SK-N-SH (cell line): ENCODE data around the gene CCL28. TPM values are rescaled to one million over a fixed set of nuclear protein-coding genes. Genes with fewer than 3 reads are reported as not detected.

ENCODE experiments used
- CTCF ChIA-PET: fragments of 300-600, 350-600 bp; formaldehyde crosslinking; extraction: SDS; loops from one replicate; lab custom pipeline; 2021; lab: Yijun Ruan, JAX
- POLR2A ChIA-PET: fragments of 350-600 bp; sonication (Branson Sonifier 250); formaldehyde crosslinking; extraction: SDS; loops from one replicate; lab custom pipeline; 2020; ENCODE audit warnings: antibody characterized with exemption, inconsistent platforms; lab: Yijun Ruan, JAX
- DNase-seq: peaks from one replicate; pipeline ENCODE4 v3.0.0; 2012
- H2AFZ ChIP-seq: fragments of 200-600 bp; sonication (generic); 2 replicates; pipeline ENCODE4 v1.8.1; 2016; ENCODE audit warnings: antibody characterized with exemption, mild to moderate bottlenecking, low read depth
- H3F3A ChIP-seq: fragments of 200-600 bp; sonication (generic); replicated peaks from 2 replicates; pipeline ENCODE3; 2016; ENCODE audit warnings: antibody characterized with exemption, mild to moderate bottlenecking; ENCODE audit not compliant: insufficient read depth
- H3K27ac ChIP-seq, 2 experiments: fragments of 200-500 bp in 1 of 2; fragments of 200-600 bp in 1 of 2; sonication (Bioruptor generic) in 1 of 2; sonication (generic), shearing (Covaris generic) in 1 of 2; 2 replicates each; pipeline versions ENCODE4 v1.5.1 to v1.6.1; 2014 to 2016; ENCODE audit warnings: low read depth in 2 of 2, inconsistent platforms in 1 of 2, low read length in 1 of 2, mild to moderate bottlenecking in 1 of 2, mixed read lengths in 1 of 2
- H3K27me3 ChIP-seq: fragments of 200-600 bp; sonication (generic), shearing (Covaris generic); 2 replicates; pipeline ENCODE4 v1.6.1; 2016; ENCODE audit warnings: mixed run types; ENCODE audit not compliant: insufficient read depth
- H3K36me3 ChIP-seq, 2 experiments: fragments of 200-500 bp in 1 of 2; fragments of 200-600 bp in 1 of 2; sonication (Bioruptor generic) in 1 of 2; sonication (generic) in 1 of 2; replicated peaks in 1 of 2; 2 replicates each; pipeline versions ENCODE3 to v1.5.1; 2014 to 2016; ENCODE audit warnings: low read length in 1 of 2, mild to moderate bottlenecking in 1 of 2; ENCODE audit not compliant: insufficient read depth in 2 of 2, control insufficient read depth in 1 of 2
- H3K4me1 ChIP-seq, 2 experiments: fragments of 200-500 bp in 1 of 2; fragments of 200-600 bp in 1 of 2; sonication (Bioruptor generic) in 1 of 2; sonication (generic), shearing (Covaris generic) in 1 of 2; 2 replicates each; pipeline versions ENCODE4 v1.5.1 to v1.6.1; 2014 to 2016; ENCODE audit warnings: low read depth in 1 of 2, low read length in 1 of 2, mixed run types in 1 of 2; ENCODE audit not compliant: insufficient read depth in 2 of 2, control insufficient read depth in 1 of 2
- H3K4me2 ChIP-seq: fragments of 200-600 bp; sonication (generic), shearing (Covaris generic); 2 replicates; pipeline ENCODE4 v1.6.1; 2017; ENCODE audit warnings: mixed run types
- H3K4me3 ChIP-seq, 2 experiments: fragments of 200-500 bp in 1 of 2; fragments of 200-600 bp in 1 of 2; sonication (Bioruptor generic) in 1 of 2; sonication (generic), shearing (Covaris generic) in 1 of 2; 2 replicates each; pipeline versions ENCODE4 v1.5.1 to v1.8.1; 2014 to 2016; ENCODE audit warnings: low read depth in 2 of 2, inconsistent platforms in 1 of 2, low read length in 1 of 2, mild to moderate bottlenecking in 1 of 2, mixed read lengths in 1 of 2, moderate library complexity in 1 of 2
- H3K79me2 ChIP-seq: fragments of 200-600 bp; sonication (generic); 2 replicates; pipeline ENCODE4 v1.8.1; 2017; ENCODE audit warnings: mild to moderate bottlenecking; ENCODE audit not compliant: insufficient read depth
- H3K9ac ChIP-seq: fragments of 200-600 bp; sonication (generic); 2 replicates; pipeline ENCODE4 v1.6.1; 2017; ENCODE audit warnings: mixed run types
- H3K9me2 ChIP-seq: fragments of 200-600 bp; sonication (generic); 2 replicates; pipeline ENCODE4 v1.6.1; 2017; ENCODE audit warnings: mixed run types
- H3K9me3 ChIP-seq: fragments of 200-600 bp; sonication (generic); 2 replicates; pipeline ENCODE4 v1.6.1; 2017; ENCODE audit warnings: mixed run types, mild to moderate bottlenecking, moderate library complexity
- H4K20me1 ChIP-seq: fragments of 200-600 bp; sonication (generic); 2 replicates; pipeline ENCODE4 v1.6.1; 2017; ENCODE audit warnings: mild to moderate bottlenecking, mixed run types; ENCODE audit not compliant: insufficient read depth
- CHD2 ChIP-seq: fragments of 150-350 bp; IDR thresholded peaks from 2 replicates; pipeline ENCODE4 v1.6.1; 2018; ENCODE audit warnings: low read length; ENCODE audit not compliant: partially characterized antibody
- EP300 ChIP-seq, 2 experiments: IDR thresholded peaks; 2 replicates each; pipeline versions ENCODE4 v1.4.0 to v1.6.1; 2012; ENCODE audit warnings: borderline replicate concordance in 1 of 2, low read depth in 1 of 2, low read length in 1 of 2
- EZH2phosphoT487 ChIP-seq: fragments of 200-600 bp; sonication (generic); IDR thresholded peaks from 2 replicates; pipeline ENCODE4 v1.6.1; 2017; ENCODE audit warnings: low read depth, mixed run types, mild to moderate bottlenecking, antibody characterized with exemption, moderate library complexity, borderline replicate concordance
- FOXJ3 ChIP-seq: sonication (generic); formaldehyde crosslinking; IDR thresholded peaks from 2 replicates; pipeline ENCODE4 v1.5.1; 2020; ENCODE audit warnings: mild to moderate bottlenecking, missing genetic modification reagents
- FOXM1 ChIP-seq: IDR thresholded peaks from 2 replicates; pipeline ENCODE4 v1.4.0; 2012; ENCODE audit warnings: low read depth, mild to moderate bottlenecking
- JUND ChIP-seq: IDR thresholded peaks from 2 replicates; pipeline ENCODE4 v1.4.0; 2012
- MXI1 ChIP-seq: IDR thresholded peaks from 2 replicates; pipeline ENCODE4 v1.6.1; 2012; ENCODE audit warnings: mild to moderate bottlenecking, low read depth, low read length, improper control_type of control experiment
- RAD21 ChIP-seq: IDR thresholded peaks from 2 replicates; pipeline ENCODE4 v1.6.1; 2012; ENCODE audit warnings: mild to moderate bottlenecking, low read length
- RFX5 ChIP-seq: IDR thresholded peaks from 2 replicates; pipeline ENCODE4 v1.6.1; 2012; ENCODE audit warnings: mild to moderate bottlenecking, improper control_type of control experiment, low read length
- SMC3 ChIP-seq: IDR thresholded peaks from 2 replicates; pipeline ENCODE4 v1.6.1; 2012; ENCODE audit warnings: low read depth, low read length, improper control_type of control experiment
- WGBS: methylation state at CpG from one replicate; pipeline ENCODE4 v1.1.6; 2017; ENCODE audit warnings: low lambda C conversion rate; 5-methylcytosine and 5-hydroxymethylcytosine counted together
- polyA plus RNA-seq, 3 experiments: library from polyadenylated mRNA; depleted of rRNA; stranded (reverse); fragments of >200 nt; gene quantifications; 2 replicates each; pipeline ENCODE4 v1.2.3, GENCODE V29; 2012
- TF ChIP-seq, protein P1 (sequence below): IDR thresholded peaks from 2 replicates; pipeline ENCODE4 v1.4.0; 2012; ENCODE audit warnings: low read depth, borderline replicate concordance
- TF ChIP-seq, protein P2 (sequence below): fragments of 150-350 bp; IDR thresholded peaks from 2 replicates; pipeline ENCODE4 v1.6.1; 2016; ENCODE audit warnings: mild to moderate bottlenecking, low read depth, low read length
- TF ChIP-seq, protein P3 (sequence below): IDR thresholded peaks from 2 replicates; pipeline ENCODE4 v1.4.0; 2012; ENCODE audit warnings: low read depth, borderline replicate concordance
- TF ChIP-seq, protein P4 (sequence below): IDR thresholded peaks from 2 replicates; pipeline ENCODE4 v1.4.0; 2012; ENCODE audit warnings: low read depth

The CCL28 gene, protein sequence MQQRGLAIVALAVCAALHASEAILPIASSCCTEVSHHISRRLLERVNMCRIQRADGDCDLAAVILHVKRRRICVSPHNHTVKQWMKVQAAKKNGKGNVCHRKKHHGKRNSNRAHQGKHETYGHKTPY
- not detected in 2 replicates for polyA plus RNA-seq (2012; rRNA removed)
- polyA plus RNA-seq (2012; cell fraction: cytosol; rRNA removed), result not detected in 2 replicates
- polyA plus RNA-seq (2012; cell fraction: nucleus; rRNA removed), result not detected in 2 replicates

DNA sequence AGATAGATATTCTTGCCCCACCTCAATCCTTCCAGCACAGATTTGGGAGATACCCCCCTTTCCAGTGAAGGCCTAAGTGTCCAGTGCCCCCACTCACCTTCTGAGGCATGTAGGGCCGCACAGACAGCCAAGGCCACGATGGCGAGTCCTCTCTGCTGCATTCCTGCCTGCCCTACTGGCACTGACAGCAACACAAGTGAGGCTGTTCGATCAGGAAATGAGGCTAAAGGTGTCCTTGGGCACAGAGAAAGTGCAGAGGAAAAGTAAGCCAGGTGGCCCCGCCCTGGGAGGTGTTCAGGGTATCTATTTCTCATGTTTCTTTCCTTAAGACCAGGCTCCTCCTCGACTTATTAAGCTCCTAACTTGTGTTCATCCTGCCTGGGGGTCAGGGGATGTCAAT lies at the start of gene CCL28:
Gene CCL28 (minus strand): TSS at position 236 of the 400 bp plus-strand sequence. CDS start 75 bp downstream, at position 161.
- Histone ChIP-seq H4K20me1 (no peaks in the 10 kb centered on the region), H3F3A (no peaks in the 10 kb centered on the region), H3K9me3 (no peaks in the 10 kb centered on the region), H3K79me2 (no peaks in the 10 kb centered on the region), H3K4me2 (no peak within 1 kb of the TSS), H3K9ac (no peak within 1 kb of the TSS), H3K27me3 (no peaks in the 10 kb centered on the region), H2AFZ (no peak within 1 kb of the TSS), H3K4me1 (no peaks in the 10 kb centered on the region), H3K27ac (no peak within 1 kb of the TSS), H3K4me3 (no peak within 1 kb of the TSS), H3K9me2 (no peaks in the 10 kb centered on the region), H3K36me3 (no peaks in the 10 kb centered on the region)
- no peak for TF ChIP-seq FOXJ3 (CRISPR knock-in tag)
- TF ChIP-seq, protein P1, sequence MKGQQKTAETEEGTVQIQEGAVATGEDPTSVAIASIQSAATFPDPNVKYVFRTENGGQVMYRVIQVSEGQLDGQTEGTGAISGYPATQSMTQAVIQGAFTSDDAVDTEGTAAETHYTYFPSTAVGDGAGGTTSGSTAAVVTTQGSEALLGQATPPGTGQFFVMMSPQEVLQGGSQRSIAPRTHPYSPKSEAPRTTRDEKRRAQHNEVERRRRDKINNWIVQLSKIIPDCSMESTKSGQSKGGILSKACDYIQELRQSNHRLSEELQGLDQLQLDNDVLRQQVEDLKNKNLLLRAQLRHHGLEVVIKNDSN, result no peak
- TF ChIP-seq, protein P2, sequence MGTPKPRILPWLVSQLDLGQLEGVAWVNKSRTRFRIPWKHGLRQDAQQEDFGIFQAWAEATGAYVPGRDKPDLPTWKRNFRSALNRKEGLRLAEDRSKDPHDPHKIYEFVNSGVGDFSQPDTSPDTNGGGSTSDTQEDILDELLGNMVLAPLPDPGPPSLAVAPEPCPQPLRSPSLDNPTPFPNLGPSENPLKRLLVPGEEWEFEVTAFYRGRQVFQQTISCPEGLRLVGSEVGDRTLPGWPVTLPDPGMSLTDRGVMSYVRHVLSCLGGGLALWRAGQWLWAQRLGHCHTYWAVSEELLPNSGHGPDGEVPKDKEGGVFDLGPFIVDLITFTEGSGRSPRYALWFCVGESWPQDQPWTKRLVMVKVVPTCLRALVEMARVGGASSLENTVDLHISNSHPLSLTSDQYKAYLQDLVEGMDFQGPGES, result no peak
- no peak for TF ChIP-seq SMC3
- TF ChIP-seq FOXM1, result no peak
- no peak for TF ChIP-seq MXI1
- TF ChIP-seq, protein P3, sequence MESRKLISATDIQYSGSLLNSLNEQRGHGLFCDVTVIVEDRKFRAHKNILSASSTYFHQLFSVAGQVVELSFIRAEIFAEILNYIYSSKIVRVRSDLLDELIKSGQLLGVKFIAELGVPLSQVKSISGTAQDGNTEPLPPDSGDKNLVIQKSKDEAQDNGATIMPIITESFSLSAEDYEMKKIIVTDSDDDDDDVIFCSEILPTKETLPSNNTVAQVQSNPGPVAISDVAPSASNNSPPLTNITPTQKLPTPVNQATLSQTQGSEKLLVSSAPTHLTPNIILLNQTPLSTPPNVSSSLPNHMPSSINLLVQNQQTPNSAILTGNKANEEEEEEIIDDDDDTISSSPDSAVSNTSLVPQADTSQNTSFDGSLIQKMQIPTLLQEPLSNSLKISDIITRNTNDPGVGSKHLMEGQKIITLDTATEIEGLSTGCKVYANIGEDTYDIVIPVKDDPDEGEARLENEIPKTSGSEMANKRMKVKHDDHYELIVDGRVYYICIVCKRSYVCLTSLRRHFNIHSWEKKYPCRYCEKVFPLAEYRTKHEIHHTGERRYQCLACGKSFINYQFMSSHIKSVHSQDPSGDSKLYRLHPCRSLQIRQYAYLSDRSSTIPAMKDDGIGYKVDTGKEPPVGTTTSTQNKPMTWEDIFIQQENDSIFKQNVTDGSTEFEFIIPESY, result no peak
- TF ChIP-seq RFX5, result no peak
- no peak for TF ChIP-seq JUND
- no peak for TF ChIP-seq RAD21
- TF ChIP-seq, protein P4, sequence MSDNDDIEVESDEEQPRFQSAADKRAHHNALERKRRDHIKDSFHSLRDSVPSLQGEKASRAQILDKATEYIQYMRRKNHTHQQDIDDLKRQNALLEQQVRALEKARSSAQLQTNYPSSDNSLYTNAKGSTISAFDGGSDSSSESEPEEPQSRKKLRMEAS, result no peak
- no peak for TF ChIP-seq EP300 (IDR thresholded peaks at IDR 0.05; ENCODE audit: borderline replicate concordance in 1 of 2, low read depth in 1 of 2, low read length in 1 of 2)
- no peak for TF ChIP-seq EZH2phosphoT487
- no peak for TF ChIP-seq CHD2
- ChIA-PET CTCF (interaction anchor here (1.1 to 1.5 kb wide), 2 partner anchors 22 to 23 kb away, joined by 5 to 8 read pairs; no protein-coding TSS in a partner anchor), POLR2A (no interaction called here)
- 40% methylated on average over 6 of the region's 6 CpGs for WGBS
- DNase-seq, result no peak
